Measurements from ENCODE around the gene SSH3.

The SSH3 gene

GRCh38 chr11:67281552-67282150 is 21.7 kb upstream of the SSH3 start:
- DNase-seq = no peak

GRCh38 chr11:67282155-67282875 is 21.0 kb upstream of the SSH3 start:
- no peak for DNase-seq

GRCh38 chr11:67282876-67283371 is 20.4 kb upstream of the SSH3 start:
- no peak for DNase-seq

DNA sequence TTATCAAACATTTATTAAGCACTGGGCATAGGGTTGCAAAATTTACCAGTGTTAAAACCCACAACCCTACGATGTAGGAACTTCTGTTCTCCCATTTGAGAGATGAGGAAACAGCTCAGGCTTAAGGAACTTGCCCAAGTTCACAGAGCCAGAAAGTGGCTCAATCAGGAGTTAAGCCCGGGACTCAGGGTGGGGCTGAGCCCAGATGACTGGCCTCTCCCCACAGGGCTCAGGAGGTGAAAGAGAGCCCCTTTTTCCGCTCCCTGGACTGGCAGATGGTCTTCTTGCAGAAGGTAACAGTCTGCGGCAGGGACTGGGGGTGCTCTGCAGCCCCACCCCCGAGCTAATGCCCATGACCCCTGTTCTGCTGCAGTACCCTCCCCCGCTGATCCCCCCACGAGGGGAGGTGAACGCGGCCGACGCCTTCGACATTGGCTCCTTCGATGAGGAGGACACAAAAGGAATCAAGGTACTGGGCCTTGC is 19.8 kb upstream of the SSH3 start:
- no peak for DNase-seq

- no peak for DNase-seq
These were observed 18.4 kb upstream of the SSH3 start for GRCh38 chr11:67284811-67285540.

GRCh38 chr11:67285541-67286498 is 17.5 kb upstream of the SSH3 start:
- DNase-seq = no peak

- DNase-seq = no peak
These were observed 16.6 kb upstream of the SSH3 start for GRCh38 chr11:67286621-67287333.

DNA sequence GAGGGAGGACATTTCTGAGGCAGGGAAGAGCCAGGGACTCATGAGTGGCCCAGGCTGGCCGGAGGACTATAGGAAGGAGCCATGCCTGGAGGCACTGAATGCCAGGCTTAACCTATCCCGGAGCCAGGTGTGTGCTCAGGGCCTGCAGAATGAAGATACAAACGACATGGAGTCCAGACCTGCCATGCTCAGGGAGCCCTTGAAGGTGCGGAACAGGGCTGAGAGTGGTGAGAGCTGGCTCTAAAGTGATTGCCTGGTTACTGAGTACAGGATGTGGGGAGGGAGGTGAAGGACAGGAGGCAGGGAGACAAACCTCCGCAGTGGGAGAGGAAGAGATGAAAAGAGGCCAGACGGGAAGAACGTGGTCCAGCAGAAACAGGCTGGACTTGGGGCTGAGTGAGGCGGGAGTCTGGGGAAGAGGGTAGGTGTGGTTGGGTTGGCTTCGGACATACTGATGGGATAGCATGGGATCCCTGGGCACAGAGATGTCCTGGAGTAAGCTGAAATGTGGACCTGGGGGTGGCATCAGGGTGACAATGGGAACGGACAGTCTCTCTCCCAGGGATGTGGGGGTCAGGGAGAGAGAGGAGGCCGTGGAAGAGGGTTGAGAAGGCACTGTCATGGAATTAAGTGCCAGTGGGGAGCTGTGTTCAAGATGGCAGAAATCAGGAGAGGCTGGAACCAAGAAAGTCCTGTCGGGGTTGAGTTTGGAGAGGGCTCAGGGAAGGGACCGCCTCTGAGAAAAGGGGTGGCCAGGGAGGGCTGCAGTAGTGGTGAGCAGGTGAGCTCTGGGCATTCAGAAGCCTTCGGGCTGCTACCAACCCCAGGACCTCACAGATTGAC is 15.8 kb upstream of the SSH3 start:
- DNase-seq = no peak

DNA sequence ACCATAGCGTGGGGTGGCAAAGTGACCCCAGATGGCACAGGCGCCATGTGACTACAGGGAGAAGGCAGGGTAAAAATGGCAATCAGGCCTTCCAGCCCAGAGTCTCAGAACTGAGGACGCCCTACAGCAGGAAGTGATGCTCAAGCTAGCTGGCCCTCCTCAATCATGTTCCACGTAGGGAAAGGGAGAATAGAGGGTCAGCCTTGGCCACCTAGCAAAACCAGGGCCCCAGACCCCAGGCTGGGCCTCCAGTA is 15.2 kb upstream of the SSH3 start:
- DNase-seq = no peak

DNA sequence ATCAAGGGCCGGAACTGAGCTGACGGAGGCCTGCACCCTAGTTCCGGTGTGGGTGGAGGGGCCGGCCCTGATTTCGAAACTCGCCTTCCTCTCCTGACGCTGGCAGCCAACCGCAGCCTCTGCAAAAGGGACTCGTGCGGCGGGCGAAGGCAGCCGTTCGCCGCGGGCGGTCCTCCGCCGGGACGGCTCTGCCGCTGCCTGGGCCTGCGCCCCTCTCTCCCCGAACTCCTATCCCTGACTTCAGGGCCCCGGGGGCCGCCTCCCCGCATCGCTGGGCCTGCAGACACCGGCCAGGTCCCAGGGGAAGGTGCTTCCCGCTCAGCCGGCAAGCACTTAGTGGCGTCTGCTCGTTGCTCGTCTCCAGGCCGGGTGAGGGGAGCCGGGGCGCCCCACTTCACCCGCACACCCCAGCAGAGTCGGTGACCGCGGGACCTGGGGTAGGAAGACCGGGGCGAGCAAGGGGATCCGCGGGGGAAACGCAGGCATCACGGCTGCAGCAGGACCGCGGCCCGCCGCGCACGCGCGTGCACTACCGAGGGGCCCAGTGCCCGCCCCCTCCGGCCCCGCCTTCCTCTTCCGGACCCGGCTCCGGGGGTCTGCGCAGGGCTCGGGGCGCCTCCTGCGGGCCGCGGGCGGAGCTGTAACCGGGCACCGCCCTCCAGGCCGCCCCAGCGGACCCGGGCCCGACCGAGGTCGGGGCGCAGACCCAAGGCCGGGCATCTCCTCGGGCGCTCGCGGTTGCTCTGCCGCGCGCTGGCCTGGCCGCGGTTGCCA is 14.7 kb upstream of the SSH3 start:
- no peak for DNase-seq

GRCh38 chr11:67289226-67289650 is 14.1 kb upstream of the SSH3 start, which contains the start of gene ANKRD13D:
Gene ANKRD13D (plus strand): TSS chr11:67289303. CDS start chr11:67289461, 158 bp downstream.
- DNase-seq = no peak

GRCh38 chr11:67289651-67290479 is 13.5 kb upstream of the SSH3 start:
- DNase-seq = no peak

DNA sequence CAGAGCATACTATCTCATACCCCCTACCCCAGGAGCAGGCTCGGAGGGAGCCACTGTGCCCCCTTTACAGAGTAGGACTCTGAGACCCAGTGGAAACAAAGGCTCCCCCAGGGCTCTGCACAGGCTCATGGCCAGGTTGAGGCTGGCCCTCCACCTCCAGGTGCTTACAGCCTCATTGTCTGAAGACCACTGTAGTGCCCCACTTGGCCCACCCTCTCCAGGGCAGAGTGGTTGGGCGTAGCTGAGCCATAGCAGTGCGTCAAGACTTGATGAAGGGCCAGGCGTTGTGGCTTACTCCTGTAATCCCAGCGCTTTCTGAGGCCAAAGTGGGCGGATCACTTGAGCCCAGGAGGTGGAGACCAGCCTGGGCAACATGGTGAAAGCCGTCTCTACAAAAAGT is 12.5 kb upstream of the SSH3 start:
- DNase-seq = no peak

DNA sequence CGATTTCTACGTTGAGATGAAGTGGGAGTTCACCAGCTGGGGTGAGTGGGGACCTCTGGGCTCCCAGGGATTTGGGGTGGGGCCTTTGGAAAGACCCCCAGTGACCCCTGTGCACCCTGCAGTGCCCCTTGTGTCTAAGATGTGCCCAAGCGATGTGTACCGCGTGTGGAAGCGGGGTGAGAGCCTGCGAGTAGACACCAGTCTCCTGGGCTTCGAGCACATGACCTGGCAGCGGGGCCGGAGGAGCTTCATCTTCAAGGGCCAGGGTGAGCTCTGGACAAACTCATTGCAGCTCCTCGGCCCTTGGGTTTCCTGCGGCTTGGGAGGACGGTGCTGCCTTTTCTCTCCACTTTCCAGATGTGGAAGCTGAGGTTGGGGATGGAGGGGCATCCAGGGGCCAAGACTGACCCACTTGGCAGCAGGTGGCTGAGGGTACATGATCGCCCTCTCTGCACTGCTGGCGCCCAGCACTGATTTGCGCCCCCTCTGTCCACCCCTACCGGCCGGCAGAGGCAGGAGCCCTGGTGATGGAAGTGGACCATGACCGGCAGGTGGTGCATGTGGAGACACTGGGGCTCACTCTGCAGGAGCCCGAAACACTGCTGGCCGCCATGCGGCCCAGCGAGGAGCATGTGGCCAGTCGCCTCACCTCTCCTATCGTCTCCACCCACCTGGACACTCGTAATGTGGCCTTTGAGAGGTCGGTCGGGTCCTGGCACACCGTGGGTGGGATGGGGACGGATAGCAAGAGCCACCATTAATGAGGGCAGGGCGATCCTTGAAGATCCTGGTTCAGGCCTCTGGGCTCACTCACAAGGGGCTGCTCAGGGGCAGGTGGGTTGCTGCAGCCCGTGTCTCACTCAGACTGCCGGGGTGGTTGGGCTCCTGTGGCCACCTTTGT is 11.6 kb upstream of the SSH3 start:
- no peak for DNase-seq

GRCh38 chr11:67292671-67293070 is 10.7 kb upstream of the SSH3 start:
- no peak for DNase-seq

DNA sequence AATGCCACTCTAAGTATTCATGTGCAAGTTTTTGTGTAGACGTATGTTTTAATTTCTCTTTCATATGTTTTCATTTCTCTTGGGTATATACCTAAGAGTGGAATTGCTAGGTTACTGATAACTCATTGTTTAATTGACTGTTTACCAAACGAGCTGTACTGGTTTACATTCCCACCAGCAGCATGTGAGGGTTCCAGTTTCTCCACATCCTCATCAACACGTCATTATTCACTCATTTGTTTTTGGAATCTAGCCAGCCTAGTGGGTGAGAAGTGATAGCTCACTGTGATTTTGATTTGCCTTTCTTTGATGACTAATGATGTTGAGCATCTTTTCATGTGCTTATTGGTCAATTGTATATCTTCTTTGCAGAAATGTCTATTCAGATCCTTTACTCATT is 10.2 kb upstream of the SSH3 start:
- no peak for DNase-seq

GRCh38 chr11:67295846-67296245 is 7.5 kb upstream of the SSH3 start:
- DNase-seq = no peak

DNA sequence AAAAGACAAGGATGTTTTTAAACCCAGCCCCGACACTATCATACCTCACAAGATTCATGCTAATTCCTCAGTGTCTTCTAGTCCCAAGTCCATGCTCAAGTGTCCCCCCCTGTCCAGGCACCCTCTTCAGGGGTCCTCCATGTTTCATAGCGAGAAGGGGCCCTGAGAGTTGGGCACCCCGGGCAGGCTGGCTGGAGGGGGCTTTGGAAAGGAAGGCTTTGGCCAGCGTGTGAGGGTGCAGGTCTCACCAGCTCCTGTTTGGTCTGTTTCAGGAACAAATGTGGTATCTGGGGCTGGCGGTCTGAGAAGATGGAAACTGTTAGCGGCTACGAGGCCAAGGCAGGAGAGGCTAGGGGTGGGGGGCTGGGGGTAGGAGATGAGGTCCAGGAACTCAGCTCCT is 4.5 kb upstream of the SSH3 start:
- no peak for DNase-seq

All from NCI-H1436 treated with DMSO at 0.1 percent for 48 hours (cell line).